ENCODE results near the gene SMOC1. TPM values are rescaled to one million over a fixed set of nuclear protein-coding genes. Genes with fewer than 3 reads are reported as not detected.

SMOC1 gene
- total and polyA plus RNA-seq, 9 donors: 0.35 to 9.1 (median 0.80) TPM

- Histone ChIP-seq H3K36me3 (no peaks in the 10 kb centered on the region), H3K4me3 (no peak overlapping the region), H3K9me3 (no peaks in the 10 kb centered on the region), H3K4me1 (ENCODE audit: insufficient read depth) (peaks cover 2% of the 10 kb centered on the region), H3K27me3 (no peaks in the 10 kb centered on the region), H3K27ac (no peak overlapping the region)
- DNase-seq: peak in 4 of 5 donors; percentile 15 to 59 (median 43)
- intact Hi-C loops (cut with DNase I): no loop called here
- WGBS, 3 donors: 16 to 22% (median 17%) methylated on average over 2 of the region's 2 CpGs
- TF ChIP-seq EP300 (IDR thresholded peaks at IDR 0.05) (no peak), CTCF (IDR thresholded peaks at IDR 0.05) (no peak), POLR2A (IDR thresholded peaks at IDR 0.05) (no peak)
Observed at GRCh38 chr14:70018230-70018629, 139.0 kb downstream of the SMOC1 start.

GRCh38 chr14:70018713-70019211 is 139.5 kb downstream of the SMOC1 start:
- H3K36me3 ChIP-seq: no peaks in the 10 kb centered on the region
- 16 to 20% (median 20%) methylated on average over 9 of the region's 9 CpGs for WGBS, 3 donors
- peak overlapping the region; percentile 4 for H3K4me3 ChIP-seq
- DNase-seq: peak; percentile 27 to 60 (median 46)
- no peaks in the 10 kb centered on the region for H3K27me3 ChIP-seq
- intact Hi-C loops (cut with DNase I): no loop called here
- peaks cover 2% of the 10 kb centered on the region for H3K4me1 ChIP-seq (ENCODE audit: insufficient read depth)
- H3K27ac ChIP-seq: no peak overlapping the region
- no peaks in the 10 kb centered on the region for H3K9me3 ChIP-seq
- TF ChIP-seq POLR2A (IDR thresholded peaks at IDR 0.05) (no peak), EP300 (IDR thresholded peaks at IDR 0.05) (no peak), CTCF (IDR thresholded peaks at IDR 0.05) (no peak)

GRCh38 chr14:70019695-70020094 is 140.5 kb downstream of the SMOC1 start:
- Histone ChIP-seq H3K27ac (no peak overlapping the region), H3K9me3 (no peaks in the 10 kb centered on the region), H3K4me3 (no peak overlapping the region), H3K27me3 (no peaks in the 10 kb centered on the region), H3K36me3 (no peaks in the 10 kb centered on the region), H3K4me1 (ENCODE audit: insufficient read depth) (peaks cover 2% of the 10 kb centered on the region)
- DNase-seq: no peak
- TF ChIP-seq POLR2A (IDR thresholded peaks at IDR 0.05) (no peak), CTCF (IDR thresholded peaks at IDR 0.05) (no peak), EP300 (IDR thresholded peaks at IDR 0.05) (no peak)
- intact Hi-C loops (cut with DNase I): no loop called here

GRCh38 chr14:70020352-70021170 is 141.3 kb downstream of the SMOC1 start:
- H3K36me3 ChIP-seq: no peaks in the 10 kb centered on the region
- TF ChIP-seq CTCF (IDR thresholded peaks at IDR 0.05) (no peak), POLR2A (IDR thresholded peaks at IDR 0.05) (no peak), EP300 (IDR thresholded peaks at IDR 0.05) (no peak)
- intact Hi-C loops (cut with DNase I): no loop called here
- no peaks in the 10 kb centered on the region for H3K9me3 ChIP-seq
- H3K27me3 ChIP-seq: no peaks in the 10 kb centered on the region
- no peak overlapping the region for H3K4me3 ChIP-seq
- H3K27ac ChIP-seq: no peak overlapping the region
- DNase-seq: no peak
- H3K4me1 ChIP-seq (ENCODE audit: insufficient read depth): peaks cover 2% of the 10 kb centered on the region
- 58 to 75% (median 69%) methylated on average over 8 of the region's 8 CpGs for whole genome bisulfite sequencing, 3 donors

All from ovary (tissue), 9 donors.